AG04450 (cell line): Measurements from ENCODE around the gene ZNF582. TPM values are rescaled to one million over a fixed set of nuclear protein-coding genes. Genes with fewer than 3 reads are reported as not detected.

Source experiments
- CTCF ChIA-PET: fragments of 300-600, 350-600 bp; formaldehyde crosslinking; extraction: SDS; loops from one replicate; lab custom pipeline; 2022; ENCODE audit warnings: antibody characterized with exemption, inconsistent platforms; lab: Charles Lee
- POLR2A ChIA-PET: fragments of 350-600 bp; formaldehyde crosslinking; extraction: SDS; loops from one replicate; lab custom pipeline; 2021; ENCODE audit warnings: antibody characterized with exemption, inconsistent platforms; lab: Yijun Ruan, JAX
- DNase-seq: peaks from one replicate; pipeline ENCODE4 v3.0.0-alpha.2; 2011; ENCODE audit warnings: low read depth, low spot score
- H3K27ac ChIP-seq: one replicate; pipeline ENCODE4 v1.5.1; 2012; ENCODE audit warnings: low read depth, low read length, control low read depth
- H3K27me3 ChIP-seq: one replicate; pipeline ENCODE4 v1.6.0; 2012; ENCODE audit warnings: low read length; ENCODE audit not compliant: control insufficient read depth, insufficient read depth
- H3K4me3 ChIP-seq: 2 replicates; pipeline ENCODE4 v1.5.1; 2011; ENCODE audit warnings: mild to moderate bottlenecking, low read depth, low read length, control low read depth
- H3K9me3 ChIP-seq: 2 replicates; pipeline ENCODE4 v1.5.1; 2012; ENCODE audit warnings: low read length; ENCODE audit not compliant: control insufficient read depth, insufficient read depth
- CTCF ChIP-seq: IDR thresholded peaks from 2 replicates; pipeline ENCODE4 v1.5.1; 2011; ENCODE audit warnings: low read depth, low read length, control low read depth, inconsistent platforms
- polyA plus RNA-seq: library from polyadenylated mRNA; depleted of rRNA; stranded (reverse); fragments of >200 nt; gene quantifications from 2 replicates; pipeline ENCODE4 v1.2.3, GENCODE V29; 2011

Gene ZNF582
- polyA plus RNA-seq, 1 experiment = 3.9 TPM

GRCh38 chr19:56355517-56355916 is 37.8 kb downstream of the ZNF582 start:
- POLR2A ChIA-PET = no interaction called here
- DNase-seq = no peak
- no peak overlapping the region for H3K4me3 ChIP-seq

GRCh38 chr19:56351208-56351607 is 42.1 kb downstream of the ZNF582 start:
- H3K9me3 ChIP-seq = no peaks in the 10 kb centered on the region; the same call in 1 of the 2 replicates
- ChIA-PET CTCF (interaction anchor here (0.6 to 5.4 kb wide), 6 partner anchors 15 to 285 kb away, joined by 3 to 36 read pairs (median 6); no protein-coding TSS in a partner anchor), POLR2A (no interaction called here)
- TF ChIP-seq CTCF = no peak
- no peak overlapping the region for H3K27ac ChIP-seq
- no peaks in the 10 kb centered on the region for H3K27me3 ChIP-seq
- no peak for DNase-seq
- no peak overlapping the region for H3K4me3 ChIP-seq

More at GRCh38 chr19:56355517-56355916, 37.8 kb downstream of the ZNF582 start:
- Histone ChIP-seq H3K27me3 (no peaks in the 10 kb centered on the region), H3K9me3 (no peaks in the 10 kb centered on the region; the same call in 1 of the 2 replicates), H3K27ac (no peak overlapping the region)
- TF ChIP-seq CTCF = no peak
- CTCF ChIA-PET = interaction anchor here (1.5 kb wide), 1 partner anchor 102 kb away, joined by 4 read pairs; no protein-coding TSS in a partner anchor

GRCh38 chr19:56350416-56351045 is 42.8 kb downstream of the ZNF582 start:
- peak; percentile 93 for TF ChIP-seq CTCF
- H3K27me3 ChIP-seq = no peaks in the 10 kb centered on the region
- H3K27ac ChIP-seq = no peak overlapping the region
- no peaks in the 10 kb centered on the region; the same call in 1 of the 2 replicates for H3K9me3 ChIP-seq
- H3K4me3 ChIP-seq = no peak overlapping the region
- CTCF ChIA-PET = interaction anchor here (0.6 to 5.4 kb wide), 9 partner anchors 15 to 841 kb away, joined by 3 to 41 read pairs (median 7); no protein-coding TSS in a partner anchor
- POLR2A ChIA-PET = no interaction called here
- peak; percentile 3 for DNase-seq

- H3K27ac ChIP-seq = no peak overlapping the region
- TF ChIP-seq CTCF = peak; percentile 27; the same call in 1 of the 2 replicates
- POLR2A ChIA-PET = no interaction called here
- H3K27me3 ChIP-seq = no peaks in the 10 kb centered on the region
- CTCF ChIA-PET = interaction anchor here (0.7 to 5.4 kb wide), 16 partner anchors 9 to 272 kb away, joined by 3 to 41 read pairs (median 4); no protein-coding TSS in a partner anchor
- no peak overlapping the region for H3K4me3 ChIP-seq
- peaks cover 2% of the 10 kb centered on the region for H3K9me3 ChIP-seq
- DNase-seq = no peak
Measured at GRCh38 chr19:56348289-56348877, 45.0 kb downstream of the ZNF582 start.
